HEK293 (cell line): ENCODE measurements around the gene MAP3K13.

Source experiments
- CTCF ChIA-PET: fragments of 350-600 bp; formaldehyde crosslinking; extraction: SDS; loops from one replicate; lab custom pipeline; 2021; ENCODE audit warnings: antibody characterized with exemption; lab: Yijun Ruan, JAX
- POLR2A ChIA-PET: fragments of 300-600 bp; formaldehyde crosslinking; extraction: SDS; loops from one replicate; lab custom pipeline; 2020; ENCODE audit warnings: antibody characterized with exemption, inconsistent platforms; lab: Yijun Ruan, JAX
- H3K27ac ChIP-seq: fragments of 200-500 bp; sonication (Bioruptor generic); 2 replicates; pipeline ENCODE4 v1.5.1; 2014; ENCODE audit warnings: low read depth, low read length, control low read depth, inconsistent platforms; ENCODE audit errors: extremely low read depth
- H3K36me3 ChIP-seq, 2 experiments: fragments of 200-500 bp in 1 of 2; sonication (Bioruptor generic) in 1 of 2; 1 replicate in 1 of 2; 2 replicates in 1 of 2; pipeline ENCODE4 v1.5.1; 2014 to 2017; ENCODE audit warnings: inconsistent platforms in 2 of 2, low read length in 2 of 2; ENCODE audit not compliant: control insufficient read depth in 2 of 2, insufficient read depth in 1 of 2
- H3K4me1 ChIP-seq: fragments of 200-500 bp; sonication (Bioruptor generic); 2 replicates; pipeline ENCODE4 v1.5.1; 2014; ENCODE audit warnings: mild to moderate bottlenecking, low read length, inconsistent platforms; ENCODE audit not compliant: control insufficient read depth, insufficient read depth
- H3K4me3 ChIP-seq: 2 replicates; pipeline ENCODE4 v1.5.1; 2011; ENCODE audit warnings: low read depth, mild to moderate bottlenecking, control low read depth, low read length, moderate library complexity
- H3K9me3 ChIP-seq: fragments of 200-500 bp; sonication (Bioruptor generic); 2 replicates; pipeline ENCODE4 v1.5.1; 2014; ENCODE audit warnings: low read depth, low read length, inconsistent platforms; ENCODE audit not compliant: control insufficient read depth, insufficient read depth
- ATF2 ChIP-seq: fragments of 450-650 bp; formaldehyde crosslinking; IDR thresholded peaks from 2 replicates; pipeline ENCODE4 v1.5.1; 2016; ENCODE audit warnings: missing biosample characterization, missing genetic modification characterization, low read depth
- KLF9 ChIP-seq: fragments of 450-650 bp; formaldehyde crosslinking; IDR thresholded peaks from 2 replicates; pipeline ENCODE4 v1.5.1; 2016; ENCODE audit warnings: missing biosample characterization, missing genetic modification characterization, low read depth
- MZF1 ChIP-seq: fragments of 450-650 bp; formaldehyde crosslinking; IDR thresholded peaks from 2 replicates; pipeline ENCODE4 v1.5.1; 2017; ENCODE audit warnings: missing biosample characterization, missing genetic modification characterization, borderline replicate concordance
- OSR2 ChIP-seq: fragments of 450-650 bp; formaldehyde crosslinking; IDR thresholded peaks from 2 replicates; pipeline ENCODE4 v1.5.1; 2016; ENCODE audit warnings: missing biosample characterization, missing genetic modification characterization
- OVOL3 ChIP-seq: fragments of 450-650 bp; formaldehyde crosslinking; IDR thresholded peaks from 2 replicates; pipeline ENCODE4 v1.5.1; 2016; ENCODE audit warnings: missing biosample characterization, missing genetic modification characterization
- PRDM1 ChIP-seq: fragments of 450-650 bp; formaldehyde crosslinking; IDR thresholded peaks from 2 replicates; pipeline ENCODE4; 2016; ENCODE audit warnings: missing biosample characterization, missing genetic modification characterization
- RBAK ChIP-seq: fragments of 450-650 bp; formaldehyde crosslinking; IDR thresholded peaks from 2 replicates; pipeline ENCODE4 v1.5.1; 2016; ENCODE audit warnings: missing biosample characterization, missing genetic modification characterization
- REPIN1 ChIP-seq: fragments of 450-650 bp; formaldehyde crosslinking; IDR thresholded peaks from 2 replicates; pipeline ENCODE4 v1.5.1; 2017; ENCODE audit warnings: missing biosample characterization, missing genetic modification characterization, low read depth
- SCRT1 ChIP-seq: fragments of 450-650 bp; formaldehyde crosslinking; IDR thresholded peaks from 2 replicates; pipeline ENCODE4 v1.5.1; 2016; ENCODE audit warnings: missing biosample characterization, missing genetic modification characterization, borderline replicate concordance
- TCF7L2 ChIP-seq: IDR thresholded peaks from 2 replicates; pipeline ENCODE4 v1.6.1; 2011; ENCODE audit warnings: low read depth, mild to moderate bottlenecking, inconsistent platforms, low read length, moderate library complexity, borderline replicate concordance
- YY1 ChIP-seq: fragments of 450-650 bp; formaldehyde crosslinking; IDR thresholded peaks from 2 replicates; pipeline ENCODE4 v1.5.1; 2018; ENCODE audit warnings: missing biosample characterization, missing genetic modification characterization
- YY2 ChIP-seq: fragments of 450-650 bp; formaldehyde crosslinking; IDR thresholded peaks from 2 replicates; pipeline ENCODE4 v1.5.1; 2016; ENCODE audit warnings: missing biosample characterization, missing genetic modification characterization
- ZBTB8A ChIP-seq: fragments of 450-650 bp; formaldehyde crosslinking; IDR thresholded peaks from 2 replicates; pipeline ENCODE4 v1.5.1; 2016; ENCODE audit warnings: missing biosample characterization, missing genetic modification characterization
- ZFP37 ChIP-seq: fragments of 450-650 bp; formaldehyde crosslinking; IDR thresholded peaks from 2 replicates; pipeline ENCODE4 v1.5.1; 2016; ENCODE audit warnings: missing biosample characterization, missing genetic modification characterization
- ZNF174 ChIP-seq: fragments of 450-650 bp; formaldehyde crosslinking; IDR thresholded peaks from 2 replicates; pipeline ENCODE4 v1.5.0; 2017; ENCODE audit warnings: missing biosample characterization, mild to moderate bottlenecking, missing genetic modification characterization
- ZNF341 ChIP-seq: fragments of 450-650 bp; formaldehyde crosslinking; IDR thresholded peaks from 2 replicates; pipeline ENCODE4; 2016; ENCODE audit warnings: low read depth, missing biosample characterization, missing genetic modification characterization
- ZNF449 ChIP-seq: fragments of 450-650 bp; formaldehyde crosslinking; IDR thresholded peaks from 2 replicates; pipeline ENCODE4 v1.5.1; 2017; ENCODE audit warnings: missing biosample characterization, mild to moderate bottlenecking, missing genetic modification characterization, moderate library complexity
- ZNF48 ChIP-seq: fragments of 450-650 bp; formaldehyde crosslinking; IDR thresholded peaks from 2 replicates; pipeline ENCODE4 v1.5.1; 2016; ENCODE audit warnings: missing biosample characterization, missing genetic modification characterization
- ZNF548 ChIP-seq: fragments of 450-650 bp; formaldehyde crosslinking; IDR thresholded peaks from 2 replicates; pipeline ENCODE4 v1.5.1; 2016; ENCODE audit warnings: missing biosample characterization, missing genetic modification characterization
- ZNF558 ChIP-seq: fragments of 450-650 bp; formaldehyde crosslinking; IDR thresholded peaks from 2 replicates; pipeline ENCODE4 v1.5.1; 2016; ENCODE audit warnings: missing biosample characterization, missing genetic modification characterization
- ZNF585B ChIP-seq: fragments of 450-650 bp; formaldehyde crosslinking; IDR thresholded peaks from 2 replicates; pipeline ENCODE4 v1.5.1; 2016; ENCODE audit warnings: missing biosample characterization, missing genetic modification characterization
- ZNF600 ChIP-seq: fragments of 450-650 bp; formaldehyde crosslinking; IDR thresholded peaks from 2 replicates; pipeline ENCODE4 v1.5.1; 2016; ENCODE audit warnings: missing biosample characterization, missing genetic modification characterization
- ZNF610 ChIP-seq: fragments of 450-650 bp; formaldehyde crosslinking; IDR thresholded peaks from 2 replicates; pipeline ENCODE4 v1.5.1; 2016; ENCODE audit warnings: missing biosample characterization, missing genetic modification characterization, borderline replicate concordance
- ZNF623 ChIP-seq: fragments of 450-650 bp; formaldehyde crosslinking; IDR thresholded peaks from 2 replicates; pipeline ENCODE4 v1.5.1; 2016; ENCODE audit warnings: missing biosample characterization, missing genetic modification characterization
- ZNF624 ChIP-seq: fragments of 450-650 bp; formaldehyde crosslinking; IDR thresholded peaks from 2 replicates; pipeline ENCODE4 v1.5.1; 2017; ENCODE audit warnings: missing biosample characterization, missing genetic modification characterization
- ZNF654 ChIP-seq: fragments of 450-650 bp; formaldehyde crosslinking; IDR thresholded peaks from 2 replicates; pipeline ENCODE4 v1.5.1; 2016; ENCODE audit warnings: low read depth, missing biosample characterization, missing genetic modification characterization
- ZNF707 ChIP-seq: fragments of 450-650 bp; formaldehyde crosslinking; IDR thresholded peaks from 2 replicates; pipeline ENCODE4 v1.5.1; 2016; ENCODE audit warnings: missing biosample characterization, missing genetic modification characterization
- ZNF776 ChIP-seq: fragments of 450-650 bp; formaldehyde crosslinking; IDR thresholded peaks from 2 replicates; pipeline ENCODE4 v1.5.0; 2017; ENCODE audit warnings: missing biosample characterization, missing genetic modification characterization, borderline replicate concordance
- ZNF777 ChIP-seq: fragments of 450-650 bp; formaldehyde crosslinking; IDR thresholded peaks from 2 replicates; pipeline ENCODE4 v1.5.1; 2017; ENCODE audit warnings: missing biosample characterization, missing genetic modification characterization, borderline replicate concordance
- ZNF837 ChIP-seq: fragments of 450-650 bp; formaldehyde crosslinking; IDR thresholded peaks from 2 replicates; pipeline ENCODE4 v1.5.1; 2016; ENCODE audit warnings: missing biosample characterization, missing genetic modification characterization
- TF ChIP-seq, protein P1 (sequence below): fragments of 450-650 bp; formaldehyde crosslinking; IDR thresholded peaks from 2 replicates; pipeline ENCODE4; 2016; ENCODE audit warnings: missing biosample characterization, missing genetic modification characterization
- TF ChIP-seq, protein P2 (sequence below): fragments of 450-650 bp; formaldehyde crosslinking; IDR thresholded peaks from 2 replicates; pipeline ENCODE4 v1.5.1; 2016; ENCODE audit warnings: missing biosample characterization, missing genetic modification characterization
- TF ChIP-seq, protein P3 (sequence below): fragments of 450-650 bp; formaldehyde crosslinking; IDR thresholded peaks from 2 replicates; pipeline ENCODE4 v1.5.1; 2016; ENCODE audit warnings: missing biosample characterization, missing genetic modification characterization

The MAP3K13 gene

GRCh38 chr3:185362850-185363661 lies at the start of gene MAP3K13:
Gene MAP3K13, plus strand, starts transcription at chr3:185363136. Its CDS starts 65,446 bp downstream, at chr3:185428582.
- Histone ChIP-seq H3K27ac (no peak within 1 kb of the TSS), H3K4me1 (peaks cover 3% of the 10 kb centered on the region; the same call in 1 of the 2 replicates), H3K4me3 (peak within 1 kb of the TSS; percentile 55), H3K36me3 (no peaks in the 10 kb centered on the region), H3K9me3 (no peaks in the 10 kb centered on the region)
- ChIA-PET POLR2A (no interaction called here), CTCF (interaction anchor here (1.0 to 1.8 kb wide), 2 partner anchors 8 to 10 kb away, joined by 3 to 8 read pairs; no protein-coding TSS in a partner anchor)
- TF ChIP-seq ZNF585B (tag by site-specific recombination) = no peak
- TF ChIP-seq ZNF174 (tag by site-specific recombination) = no peak
- TF ChIP-seq OSR2 (tag by site-specific recombination) = no peak
- no peak for TF ChIP-seq ZNF341 (tag by site-specific recombination)
- TF ChIP-seq, protein P1, sequence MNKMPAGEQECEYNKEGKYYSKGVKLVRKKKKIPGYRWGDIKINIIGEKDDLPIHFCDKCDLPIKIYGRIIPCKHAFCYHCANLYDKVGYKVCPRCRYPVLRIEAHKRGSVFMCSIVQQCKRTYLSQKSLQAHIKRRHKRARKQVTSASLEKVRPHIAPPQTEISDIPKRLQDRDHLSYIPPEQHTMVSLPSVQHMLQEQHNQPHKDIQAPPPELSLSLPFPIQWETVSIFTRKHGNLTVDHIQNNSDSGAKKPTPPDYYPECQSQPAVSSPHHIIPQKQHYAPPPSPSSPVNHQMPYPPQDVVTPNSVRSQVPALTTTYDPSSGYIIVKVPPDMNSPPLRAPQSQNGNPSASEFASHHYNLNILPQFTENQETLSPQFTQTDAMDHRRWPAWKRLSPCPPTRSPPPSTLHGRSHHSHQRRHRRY (tag by site-specific recombination) = no peak
- TF ChIP-seq KLF9 = no peak
- no peak for TF ChIP-seq ZNF548 (tag by site-specific recombination)
- no peak for TF ChIP-seq TCF7L2
- TF ChIP-seq, protein P2, sequence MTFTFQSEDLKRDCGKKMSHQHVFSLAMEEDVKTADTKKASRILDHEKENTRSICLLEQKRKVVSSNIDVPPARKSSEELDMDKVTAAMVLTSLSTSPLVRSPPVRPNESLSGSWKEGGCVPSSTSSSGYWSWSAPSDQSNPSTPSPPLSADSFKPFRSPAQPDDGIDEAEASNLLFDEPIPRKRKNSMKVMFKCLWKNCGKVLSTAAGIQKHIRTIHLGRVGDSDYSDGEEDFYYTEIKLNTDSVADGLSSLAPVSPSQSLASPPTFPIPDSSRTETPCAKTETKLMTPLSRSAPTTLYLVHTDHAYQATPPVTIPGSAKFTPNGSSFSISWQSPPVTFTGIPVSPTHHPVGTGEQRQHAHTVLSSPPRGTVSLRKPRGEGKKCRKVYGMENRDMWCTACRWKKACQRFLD = no peak
- TF ChIP-seq ZBTB8A = no peak
- no peak for TF ChIP-seq OVOL3 (tag by site-specific recombination)
- no peak for TF ChIP-seq ZNF776 (tag by site-specific recombination)
- peak; percentile 90 for TF ChIP-seq ATF2 (tag by site-specific recombination)
- no peak for TF ChIP-seq YY1
- TF ChIP-seq PRDM1 = no peak; the same call in 1 of the 2 replicates
- 0 out of 2 replicates have a peak, but pooled peaks have one; percentile 11 for TF ChIP-seq ZNF449 (tag by site-specific recombination)
- TF ChIP-seq ZNF654 (tag by site-specific recombination) = no peak
- 0 out of 2 replicates have a peak, but pooled peaks have one; percentile 58 for TF ChIP-seq ZNF600
- no peak for TF ChIP-seq SCRT1 (tag by site-specific recombination)
- no peak for TF ChIP-seq REPIN1 (tag by site-specific recombination)
- TF ChIP-seq ZNF624 (tag by site-specific recombination) = no peak
- TF ChIP-seq ZNF777 = no peak
- TF ChIP-seq ZNF48 (tag by site-specific recombination) = no peak
- no peak for TF ChIP-seq ZNF623 (tag by site-specific recombination)
- no peak for TF ChIP-seq RBAK (tag by site-specific recombination)
- 0 out of 2 replicates have a peak, but pooled peaks have one; percentile 43 for TF ChIP-seq ZNF558 (tag by site-specific recombination)
- no peak for TF ChIP-seq YY2 (tag by site-specific recombination)
- TF ChIP-seq, protein P3, sequence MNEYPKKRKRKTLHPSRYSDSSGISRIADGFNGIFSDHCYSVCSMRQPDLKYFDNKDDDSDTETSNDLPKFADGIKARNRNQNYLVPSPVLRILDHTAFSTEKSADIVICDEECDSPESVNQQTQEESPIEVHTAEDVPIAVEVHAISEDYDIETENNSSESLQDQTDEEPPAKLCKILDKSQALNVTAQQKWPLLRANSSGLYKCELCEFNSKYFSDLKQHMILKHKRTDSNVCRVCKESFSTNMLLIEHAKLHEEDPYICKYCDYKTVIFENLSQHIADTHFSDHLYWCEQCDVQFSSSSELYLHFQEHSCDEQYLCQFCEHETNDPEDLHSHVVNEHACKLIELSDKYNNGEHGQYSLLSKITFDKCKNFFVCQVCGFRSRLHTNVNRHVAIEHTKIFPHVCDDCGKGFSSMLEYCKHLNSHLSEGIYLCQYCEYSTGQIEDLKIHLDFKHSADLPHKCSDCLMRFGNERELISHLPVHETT = 0 out of 2 replicates have a peak, but pooled peaks have one; percentile 39
- no peak for TF ChIP-seq ZNF837 (tag by site-specific recombination)
- no peak for TF ChIP-seq MZF1 (tag by site-specific recombination)
- no peak for TF ChIP-seq ZNF707
- TF ChIP-seq ZFP37 (tag by site-specific recombination) = 0 out of 2 replicates have a peak, but pooled peaks have one; percentile 13
- TF ChIP-seq ZNF610 (tag by site-specific recombination) = no peak
